WERI-Rb-1 (cell line): Measurements from ENCODE around the gene SPPL2C.

Experiments
- DNase-seq: peaks from one replicate; pipeline ENCODE4 v3.0.0-alpha.2; 2020
- H3K27ac ChIP-seq: fragments of 250-450 bp; sonication (Bioruptor Pico); 2 replicates; pipeline ENCODE4 v1.5.1; 2020; ENCODE audit warnings: mild to moderate bottlenecking, moderate library complexity
- H3K27me3 ChIP-seq: fragments of 250-450 bp; sonication (Bioruptor Pico); 2 replicates; pipeline ENCODE4 v1.5.1; 2021; ENCODE audit warnings: mild to moderate bottlenecking, low read depth, moderate library complexity; ENCODE audit not compliant: insufficient read depth, severe bottlenecking
- H3K36me3 ChIP-seq: fragments of 250-450 bp; sonication (Bioruptor Pico); 2 replicates; pipeline ENCODE4 v1.5.1; 2020; ENCODE audit warnings: mild to moderate bottlenecking, moderate library complexity
- H3K4me3 ChIP-seq: 2 replicates; pipeline ENCODE4 v1.5.1; 2011; ENCODE audit warnings: low read depth, mild to moderate bottlenecking, control low read depth, low read length
- H3K9me3 ChIP-seq: fragments of 250-450 bp; sonication (Bioruptor Pico); 2 replicates; pipeline ENCODE4 v1.5.1; 2021; ENCODE audit warnings: mild to moderate bottlenecking, moderate library complexity; ENCODE audit not compliant: severe bottlenecking
- TF ChIP-seq, protein P1 (sequence below): IDR thresholded peaks from 2 replicates; pipeline ENCODE4 v1.5.1; 2011; ENCODE audit warnings: low read depth, mild to moderate bottlenecking, control low read depth, inconsistent platforms, low read length

SPPL2C gene

DNA sequence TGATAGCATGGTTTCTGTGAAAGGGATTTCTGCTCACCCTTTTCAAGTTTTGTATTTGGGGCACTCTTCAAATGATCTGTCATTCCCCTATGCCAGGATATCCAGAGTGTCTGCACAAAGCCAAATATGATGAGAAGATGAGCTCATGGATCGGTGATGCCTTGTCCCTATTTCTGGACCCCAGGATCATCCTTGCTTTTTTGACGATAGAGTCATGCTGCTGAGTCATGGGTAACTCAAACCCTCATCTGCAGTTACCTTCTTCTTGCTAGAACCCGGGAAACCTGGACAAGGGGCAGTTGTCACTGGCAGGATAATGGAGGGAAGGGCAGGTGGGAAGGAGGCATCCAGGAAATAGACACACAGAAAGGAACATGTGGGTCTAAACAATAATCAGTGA is 31.9 kb downstream of the SPPL2C start:
- no peak for DNase-seq
- Histone ChIP-seq H3K27me3 (no peaks in the 10 kb centered on the region), H3K9me3 (no peaks in the 10 kb centered on the region), H3K36me3 (no peaks in the 10 kb centered on the region), H3K27ac (no peak overlapping the region), H3K4me3 (no peak overlapping the region)
- TF ChIP-seq, protein P1, sequence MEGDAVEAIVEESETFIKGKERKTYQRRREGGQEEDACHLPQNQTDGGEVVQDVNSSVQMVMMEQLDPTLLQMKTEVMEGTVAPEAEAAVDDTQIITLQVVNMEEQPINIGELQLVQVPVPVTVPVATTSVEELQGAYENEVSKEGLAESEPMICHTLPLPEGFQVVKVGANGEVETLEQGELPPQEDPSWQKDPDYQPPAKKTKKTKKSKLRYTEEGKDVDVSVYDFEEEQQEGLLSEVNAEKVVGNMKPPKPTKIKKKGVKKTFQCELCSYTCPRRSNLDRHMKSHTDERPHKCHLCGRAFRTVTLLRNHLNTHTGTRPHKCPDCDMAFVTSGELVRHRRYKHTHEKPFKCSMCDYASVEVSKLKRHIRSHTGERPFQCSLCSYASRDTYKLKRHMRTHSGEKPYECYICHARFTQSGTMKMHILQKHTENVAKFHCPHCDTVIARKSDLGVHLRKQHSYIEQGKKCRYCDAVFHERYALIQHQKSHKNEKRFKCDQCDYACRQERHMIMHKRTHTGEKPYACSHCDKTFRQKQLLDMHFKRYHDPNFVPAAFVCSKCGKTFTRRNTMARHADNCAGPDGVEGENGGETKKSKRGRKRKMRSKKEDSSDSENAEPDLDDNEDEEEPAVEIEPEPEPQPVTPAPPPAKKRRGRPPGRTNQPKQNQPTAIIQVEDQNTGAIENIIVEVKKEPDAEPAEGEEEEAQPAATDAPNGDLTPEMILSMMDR, result no peak

DNA sequence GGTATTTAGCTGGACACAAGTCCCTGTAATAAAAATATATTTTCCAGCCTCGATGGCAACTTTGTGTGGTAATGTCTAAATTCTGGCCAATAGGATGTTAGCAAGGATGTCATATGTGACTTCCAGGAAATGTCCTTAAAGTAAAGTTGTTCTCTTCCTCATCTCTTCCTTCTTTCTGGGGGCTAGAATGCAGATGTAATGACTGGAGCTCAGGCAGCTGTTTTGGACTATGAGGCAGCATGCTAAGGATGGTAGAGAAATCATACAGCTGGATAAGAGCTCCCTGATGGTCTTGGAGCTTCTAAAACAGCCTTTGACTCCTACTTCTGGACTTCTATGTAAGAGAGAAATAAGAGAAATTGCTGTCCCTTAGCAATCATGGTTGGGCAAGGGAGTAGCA is 32.8 kb downstream of the SPPL2C start:
- no peaks in the 10 kb centered on the region for H3K9me3 ChIP-seq
- no peaks in the 10 kb centered on the region for H3K36me3 ChIP-seq
- no peak for DNase-seq
- no peaks in the 10 kb centered on the region for H3K27me3 ChIP-seq
- no peak overlapping the region for H3K4me3 ChIP-seq
- H3K27ac ChIP-seq, result no peak overlapping the region
- TF ChIP-seq, protein P1, result no peak

DNA sequence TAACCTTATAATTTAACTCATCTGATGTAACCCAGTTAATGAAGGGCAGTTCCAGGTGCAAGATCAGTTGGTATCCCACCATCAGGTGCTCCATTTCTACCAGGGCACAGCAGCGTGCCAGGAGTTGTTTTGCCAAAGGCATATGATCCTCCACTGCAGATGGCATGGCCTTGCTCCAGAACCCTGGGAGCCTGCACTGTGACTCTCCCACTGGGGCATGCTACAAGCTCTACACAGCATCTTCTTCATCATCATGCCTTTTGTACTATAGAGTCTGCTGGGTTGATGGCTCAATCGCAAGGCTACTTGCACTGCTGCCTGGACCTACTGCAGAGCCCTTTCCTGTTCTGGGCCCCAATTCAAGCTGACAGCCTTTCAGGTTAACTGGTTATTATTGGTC is 38.4 kb downstream of the SPPL2C start:
- Histone ChIP-seq H3K4me3 (no peak overlapping the region), H3K27ac (no peak overlapping the region), H3K36me3 (no peaks in the 10 kb centered on the region), H3K27me3 (no peaks in the 10 kb centered on the region), H3K9me3 (peaks cover 3% of the 10 kb centered on the region)
- TF ChIP-seq, protein P1, result no peak
- no peak for DNase-seq

DNA sequence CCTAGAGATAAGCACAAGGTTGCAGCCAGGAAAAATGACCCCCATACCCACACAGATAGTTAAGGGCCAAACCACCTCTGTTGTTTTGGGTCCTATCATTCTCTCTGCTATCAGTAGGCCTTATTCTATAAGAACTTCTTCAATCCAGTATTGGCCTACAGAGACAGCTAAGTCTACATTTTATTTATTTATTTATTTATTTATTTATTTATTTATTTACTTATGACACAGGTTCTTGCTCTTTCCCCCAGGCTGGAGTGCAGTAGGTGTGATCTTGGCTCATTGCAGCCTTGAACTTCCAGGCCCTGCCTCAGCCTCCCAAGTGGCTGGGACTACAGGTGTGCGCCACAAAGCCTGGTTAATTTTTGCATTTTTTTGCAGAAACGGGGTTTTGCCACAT is 42.2 kb downstream of the SPPL2C start:
- no peak for DNase-seq
- H3K4me3 ChIP-seq, result no peak overlapping the region
- no peaks in the 10 kb centered on the region for H3K36me3 ChIP-seq
- TF ChIP-seq, protein P1, result no peak
- no peaks in the 10 kb centered on the region for H3K27me3 ChIP-seq
- H3K9me3 ChIP-seq, result peaks cover 3% of the 10 kb centered on the region
- no peak overlapping the region for H3K27ac ChIP-seq

DNA sequence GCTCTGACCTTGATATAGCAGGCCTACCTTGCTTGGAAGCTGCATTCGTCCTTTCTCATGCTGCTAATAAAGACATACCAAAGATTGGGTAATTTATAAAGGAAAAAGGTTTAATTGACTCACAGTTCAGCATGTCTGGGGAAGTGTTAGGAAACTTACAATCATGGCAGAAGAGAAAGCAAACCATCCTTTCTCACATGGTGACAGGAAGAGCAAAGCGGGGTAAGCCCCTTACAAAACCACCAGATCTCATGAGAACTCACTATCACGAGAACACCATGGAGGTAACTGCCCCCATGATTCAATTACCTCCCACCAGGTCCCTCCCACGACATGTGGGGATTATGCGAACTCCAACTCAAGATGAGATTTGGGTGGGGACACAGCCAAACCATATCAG is 43.7 kb downstream of the SPPL2C start:
- H3K27me3 ChIP-seq, result no peaks in the 10 kb centered on the region

DNA sequence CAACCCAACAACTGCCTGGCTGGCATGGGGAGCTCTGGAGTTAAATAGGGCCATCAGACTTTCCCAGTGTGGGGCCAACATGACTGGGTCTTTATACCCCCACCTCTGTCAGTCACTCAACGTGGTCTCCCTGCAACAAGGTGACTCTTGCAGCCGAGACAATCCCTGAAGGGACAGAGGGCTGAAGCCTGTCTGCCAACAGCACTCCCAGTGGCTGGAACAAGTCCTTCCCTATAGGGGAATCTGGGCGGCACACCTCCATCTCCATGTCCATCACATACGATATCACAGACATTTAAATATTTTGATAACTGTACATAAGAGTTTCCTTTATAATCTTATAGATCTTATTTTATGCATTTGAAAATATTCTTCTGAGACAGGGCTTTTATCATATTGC is 44.9 kb downstream of the SPPL2C start:
- H3K9me3 ChIP-seq, result peaks cover 1% of the 10 kb centered on the region
- DNase-seq, result peak; percentile 41
- H3K4me3 ChIP-seq, result no peak overlapping the region
- TF ChIP-seq, protein P1, result peak; percentile 73
- no peaks in the 10 kb centered on the region for H3K27me3 ChIP-seq
- no peaks in the 10 kb centered on the region; the same call in 1 of the 2 replicates for H3K36me3 ChIP-seq
- H3K27ac ChIP-seq, result no peak overlapping the region

More for the DNA sequence above, 43.7 kb downstream of the SPPL2C start:
- TF ChIP-seq, protein P1, result no peak
- Histone ChIP-seq H3K36me3 (no peaks in the 10 kb centered on the region), H3K4me3 (no peak overlapping the region), H3K9me3 (peaks cover 3% of the 10 kb centered on the region), H3K27ac (no peak overlapping the region)
- DNase-seq, result no peak
